Astrocyte (in vitro differentiated cells and primary cell): ENCODE measurements around the gene AARSD1. TPM values are rescaled to one million over a fixed set of nuclear protein-coding genes. Genes with fewer than 3 reads are reported as not detected.

ENCODE experiments used
- DNase-seq: peaks from one replicate; pipeline ENCODE4 v3.0.0-alpha.2; 2010; ENCODE audit warnings: low read depth
- FAIRE-seq: peaks from 2 replicates; lab custom pipeline; 2011; peaks lifted over from hg19 to GRCh38; lab: Jason Lieb, UNC
- H2AFZ ChIP-seq: 2 replicates; pipeline ENCODE4 v1.6.0; 2012; ENCODE audit warnings: low read depth, low read length, inconsistent platforms
- H3K27ac ChIP-seq: 2 replicates; pipeline ENCODE4 v1.5.1; 2011; ENCODE audit warnings: low read depth, low read length, inconsistent platforms
- H3K27me3 ChIP-seq: 2 replicates; pipeline ENCODE4 v1.6.0; 2011; ENCODE audit warnings: low read length, inconsistent platforms; ENCODE audit not compliant: insufficient read depth
- H3K36me3 ChIP-seq: 2 replicates; pipeline ENCODE4 v1.5.1; 2011; ENCODE audit warnings: low read length, inconsistent platforms; ENCODE audit not compliant: insufficient read depth
- H3K4me1 ChIP-seq: 2 replicates; pipeline ENCODE4 v1.5.1; 2011; ENCODE audit warnings: low read length, inconsistent platforms; ENCODE audit not compliant: insufficient read depth
- H3K4me2 ChIP-seq: 2 replicates; pipeline ENCODE4 v1.6.0; 2012; ENCODE audit warnings: low read length, inconsistent platforms
- H3K4me3 ChIP-seq: 2 replicates; pipeline ENCODE4 v1.5.1; 2011; ENCODE audit warnings: low read depth, mild to moderate bottlenecking, low read length, inconsistent platforms; ENCODE audit not compliant: insufficient read depth
- H3K79me2 ChIP-seq: 2 replicates; pipeline ENCODE4 v1.6.0; 2012; ENCODE audit warnings: mild to moderate bottlenecking, low read length, inconsistent platforms; ENCODE audit not compliant: insufficient read depth
- H3K9ac ChIP-seq: 2 replicates; pipeline ENCODE4 v1.6.0; 2012; ENCODE audit warnings: mild to moderate bottlenecking, low read length, inconsistent platforms
- H3K9me3 ChIP-seq: 2 replicates; pipeline ENCODE4 v1.5.1; 2012; ENCODE audit warnings: low read depth, mild to moderate bottlenecking, low read length, inconsistent platforms; ENCODE audit not compliant: insufficient read depth
- H4K20me1 ChIP-seq: 2 replicates; pipeline ENCODE4 v1.6.0; 2012; ENCODE audit warnings: low read length, inconsistent platforms; ENCODE audit not compliant: insufficient read depth
- H3K27ac Mint-ChIP-seq: one replicate; pipeline ENCODE4 v1.8.0; 2021; ENCODE audit warnings: mild to moderate bottlenecking, mixed read lengths; ENCODE audit not compliant: unreplicated experiment
- H3K27me3 Mint-ChIP-seq: one replicate; pipeline ENCODE4 v1.8.0; 2021; ENCODE audit warnings: low read depth, mixed read lengths; ENCODE audit not compliant: unreplicated experiment
- H3K36me3 Mint-ChIP-seq: one replicate; pipeline ENCODE4 v1.8.0; 2021; ENCODE audit warnings: low read depth, mixed read lengths; ENCODE audit not compliant: unreplicated experiment
- H3K4me1 Mint-ChIP-seq: one replicate; pipeline ENCODE4 v1.8.0; 2021; ENCODE audit warnings: low read depth, mixed read lengths; ENCODE audit not compliant: unreplicated experiment
- H3K4me3 Mint-ChIP-seq: one replicate; pipeline ENCODE4 v1.8.0; 2021; ENCODE audit warnings: mild to moderate bottlenecking, moderate library complexity, mixed read lengths; ENCODE audit not compliant: unreplicated experiment
- H3K9me3 Mint-ChIP-seq: one replicate; pipeline ENCODE4 v1.8.0; 2021; ENCODE audit warnings: mild to moderate bottlenecking, mixed read lengths; ENCODE audit not compliant: unreplicated experiment
- CTCF ChIP-seq: IDR thresholded peaks from 2 replicates; pipeline ENCODE4 v1.5.1; 2011; ENCODE audit warnings: low read depth, mild to moderate bottlenecking, inconsistent platforms, low read length, moderate library complexity; ENCODE audit not compliant: insufficient read depth
- EZH2 ChIP-seq: IDR thresholded peaks from 2 replicates; pipeline ENCODE4 v1.6.1; 2012; ENCODE audit warnings: mild to moderate bottlenecking, low read length, inconsistent platforms; ENCODE audit not compliant: insufficient read depth
- total RNA-seq: library from RNA; stranded (reverse); gene quantifications from 2 replicates; pipeline ENCODE4 v1.2.1, GENCODE V29; 2021

AARSD1 gene
- total RNA-seq, 1 donor from 2014 or later, result 42.8 TPM

GRCh38 chr17:43011728-43012472 is 47.6 kb upstream of the AARSD1 start:
- DNase-seq (no peak), FAIRE-seq (no peak)
- Histone ChIP-seq H3K9ac (no peak overlapping the region), H2AFZ (no peak overlapping the region), H3K27me3 (no peaks in the 10 kb centered on the region), H3K4me2 (no peak overlapping the region), H3K36me3 (peaks cover 2% of the 10 kb centered on the region), H3K27ac (no peak overlapping the region), H3K4me1 (no peaks in the 10 kb centered on the region), H3K79me2 (no peaks in the 10 kb centered on the region), H3K9me3 (no peaks in the 10 kb centered on the region), H3K4me3 (no peak overlapping the region), H4K20me1 (peaks cover 16% of the 10 kb centered on the region)
- H3K36me3 Mint-ChIP-seq, result peaks cover 7% of the 10 kb centered on the region
- no peaks in the 10 kb centered on the region for H3K27me3 Mint-ChIP-seq
- no peak overlapping the region for H3K4me3 Mint-ChIP-seq
- no peaks in the 10 kb centered on the region for H3K9me3 Mint-ChIP-seq
- H3K27ac Mint-ChIP-seq, result no peak overlapping the region
- TF ChIP-seq EZH2, result no peak
- no peak for TF ChIP-seq CTCF
- peaks cover 29% of the 10 kb centered on the region for H3K4me1 Mint-ChIP-seq

DNA sequence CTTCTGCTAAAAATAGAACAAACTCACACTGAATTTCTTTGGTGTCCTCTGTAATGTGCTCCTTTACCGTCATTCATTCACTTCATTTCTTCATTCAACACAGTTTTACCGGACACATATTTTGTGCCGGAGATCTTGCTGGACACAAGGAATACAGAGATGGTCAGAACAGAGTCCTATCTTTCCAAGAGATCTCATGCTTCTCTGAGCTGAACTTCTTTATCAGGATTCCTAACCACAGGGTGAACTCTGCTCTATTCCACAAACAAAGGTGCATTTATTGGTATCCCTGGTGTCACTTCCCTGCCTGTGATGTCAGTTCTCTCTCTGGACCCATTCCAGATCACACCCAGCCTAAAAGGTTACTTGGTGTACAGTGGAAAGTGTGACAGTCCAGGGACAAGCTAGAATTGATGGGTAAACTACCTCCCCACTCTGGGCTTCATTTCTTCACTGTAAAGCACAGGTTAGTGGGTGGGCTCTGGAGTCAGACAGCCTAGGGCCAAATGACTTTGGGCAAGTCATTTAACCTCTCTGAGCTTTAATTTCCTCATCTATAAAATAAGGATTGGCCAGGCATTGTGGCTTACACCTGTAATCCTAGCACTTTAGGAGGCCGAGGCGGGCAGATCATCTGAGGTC is 46.5 kb upstream of the AARSD1 start:
- Mint-ChIP-seq H3K4me1 (peaks cover 30% of the 10 kb centered on the region), H3K36me3 (peaks cover 13% of the 10 kb centered on the region), H3K4me3 (peak overlapping the region; percentile 41), H3K9me3 (peaks cover 2% of the 10 kb centered on the region), H3K27ac (peak overlapping the region; percentile 43), H3K27me3 (no peaks in the 10 kb centered on the region)
- Histone ChIP-seq H4K20me1 (peaks cover 8% of the 10 kb centered on the region), H3K9ac (no peak overlapping the region), H3K9me3 (no peaks in the 10 kb centered on the region), H3K36me3 (peaks cover 2% of the 10 kb centered on the region), H3K4me2 (no peak overlapping the region), H3K79me2 (no peaks in the 10 kb centered on the region), H3K4me3 (no peak overlapping the region), H3K4me1 (no peaks in the 10 kb centered on the region), H2AFZ (no peak overlapping the region), H3K27me3 (no peaks in the 10 kb centered on the region), H3K27ac (no peak overlapping the region)
- DNase-seq (no peak), FAIRE-seq (no peak)
- TF ChIP-seq CTCF (no peak), EZH2 (no peak)
